Naive thymus-derived CD8-positive, alpha-beta T cell (primary cell): ENCODE results near the gene PCP2. TPM values are rescaled to one million over a fixed set of nuclear protein-coding genes. Genes with fewer than 3 reads are reported as not detected.
A peak's percentile ranks its signal among the peaks of the same experiment; 100 is the strongest.

Source experiments
- ATAC-seq, 2 donors: fragments of 150-1000 bp; cut with Tn5 transposase in 1 of 2; sonication (Bioruptor Pico), chemical (Tn5 transposase) in 1 of 2; 1 replicate in 1 of 2; 2 replicates in 1 of 2; pipeline ENCODE4 v1.10.0; 2021; ENCODE audit warnings: mild to moderate bottlenecking in 2 of 2, moderate library complexity in 2 of 2
- POLR2A ChIA-PET: fragments of 350-600 bp; sonication (Branson Sonifier 250); formaldehyde crosslinking; loops from one replicate; lab custom pipeline; 2021; ENCODE audit warnings: antibody characterized with exemption; lab: Charles Lee
- DNase-seq, 10 donors: peaks; one replicate each; pipeline versions ENCODE4 v3.0.0 to v3.0.0-alpha.2; 2020 to 2022
- H3K27ac Mint-ChIP-seq, 10 donors: one replicate each; pipeline ENCODE4 v1.8.0; 2020 to 2022; ENCODE audit warnings: mild to moderate bottlenecking in 10 of 10, mixed read lengths in 10 of 10, moderate library complexity in 4 of 10, inconsistent platforms in 1 of 10
- H3K27me3 Mint-ChIP-seq, 5 donors: one replicate each; pipeline ENCODE4 v1.8.0; 2021 to 2022; ENCODE audit warnings: mixed read lengths in 5 of 5
- H3K36me3 Mint-ChIP-seq, 3 donors: one replicate each; pipeline ENCODE4 v1.8.0; 2020 to 2022; ENCODE audit warnings: mixed read lengths in 3 of 3, mild to moderate bottlenecking in 2 of 3, inconsistent platforms in 1 of 3
- H3K4me1 Mint-ChIP-seq, 4 donors: one replicate each; pipeline ENCODE4 v1.8.0; 2021 to 2022; ENCODE audit warnings: mixed read lengths in 4 of 4
- H3K4me3 Mint-ChIP-seq, 10 donors: one replicate each; pipeline ENCODE4 v1.8.0; 2020 to 2022; ENCODE audit warnings: mild to moderate bottlenecking in 10 of 10, mixed read lengths in 10 of 10, moderate library complexity in 6 of 10, inconsistent platforms in 1 of 10
- H3K9me3 Mint-ChIP-seq, 9 donors: one replicate each; pipeline ENCODE4 v1.8.0; 2020 to 2022; ENCODE audit warnings: mixed read lengths in 9 of 9, mild to moderate bottlenecking in 3 of 9, inconsistent platforms in 1 of 9, moderate library complexity in 1 of 9
- polyA plus RNA-seq, 3 donors: library from polyadenylated mRNA; unstranded; fragments of 300-500 nt; fragmentation: Illumina TruSeq; gene quantifications; one replicate each; pipeline ENCODE4 v1.2.3, GENCODE V29; 2021
- total RNA-seq, 8 experiments: library from RNA in 2 of 8; stranded (reverse) in 2 of 8; gene quantifications; one replicate each; pipeline ENCODE4 v1.2.3 and lab custom pipeline; 2021 to 2026

Gene PCP2
- total and polyA plus RNA-seq, 5 experiments from 2014 or later, result 0.76 to 8.4 (median 5.2) TPM; not detected in 2

DNA sequence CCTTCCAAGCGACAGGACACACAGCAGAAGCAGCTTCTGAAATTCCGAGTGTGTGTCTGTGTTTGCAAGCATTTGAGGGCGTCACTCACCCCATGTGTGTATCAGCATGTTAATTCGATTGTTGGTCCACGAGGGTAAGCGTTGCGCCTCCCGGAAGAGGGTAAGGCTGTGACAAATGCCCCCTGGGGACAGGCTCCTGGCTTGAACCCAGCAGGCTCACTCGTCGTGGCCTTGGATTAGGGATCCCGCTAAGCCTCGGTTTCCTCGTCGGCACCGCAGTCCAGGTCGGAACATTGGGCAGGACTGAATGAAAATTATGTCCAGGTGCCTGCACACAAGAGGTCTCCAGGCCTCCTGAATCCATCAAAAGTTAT, 2.8 kb upstream of the PCP2 start:
- no peaks in the 10 kb centered on the region for H3K9me3 Mint-ChIP-seq
- ATAC-seq, result no peak
- H3K27ac Mint-ChIP-seq, result peak overlapping the region; percentile 77 to 94 (median 92)
- peaks cover 20 to 59% (median 47%) of the 10 kb centered on the region in 4 donors for H3K4me1 Mint-ChIP-seq
- peaks cover 0 to 2% (median 2%) of the 10 kb centered on the region in 3 donors for H3K36me3 Mint-ChIP-seq
- H3K27me3 Mint-ChIP-seq, result no peaks in the 10 kb centered on the region
- POLR2A ChIA-PET, result interaction anchor here (0.7 to 2.6 kb wide), 2 partner anchors 21 to 45 kb away, joined by 3 to 9 read pairs; partner anchors contain the start of gene TRAPPC5
- H3K4me3 Mint-ChIP-seq, result peak overlapping the region; percentile 73 to 91 (median 86)
- DNase-seq, result no peak

DNA sequence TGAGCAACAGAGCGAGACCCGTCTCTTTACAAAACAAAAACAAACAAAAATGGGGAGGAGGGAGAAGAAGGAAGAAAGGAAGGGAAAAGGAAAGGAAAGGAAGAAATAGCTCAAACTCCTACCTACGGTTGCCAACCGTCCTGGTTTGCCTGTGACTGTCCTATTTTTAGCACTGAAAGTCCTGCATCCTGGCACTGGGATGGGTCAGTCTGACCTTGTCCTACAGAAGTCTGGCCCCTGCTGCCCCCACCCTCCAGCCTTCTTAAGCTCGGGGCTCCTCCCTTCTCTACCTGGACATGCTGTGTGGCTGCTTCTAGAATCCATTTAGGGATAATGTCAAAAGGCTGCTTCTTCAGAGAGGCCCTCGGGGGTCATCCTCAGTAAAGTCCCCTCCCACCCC, 2.2 kb upstream of the PCP2 start:
- POLR2A ChIA-PET, result interaction anchor here (0.7 to 2.6 kb wide), 3 partner anchors 22 to 287 kb away, joined by 3 to 9 read pairs (median 3); partner anchors contain the start of genes ARHGEF18 and TRAPPC5
- Mint-ChIP-seq H3K4me1 (peaks cover 20 to 63% (median 52%) of the 10 kb centered on the region in 4 donors), H3K27ac (peak overlapping the region in 9 of 10 donors; percentile 26 to 94 (median 88)), H3K4me3 (peak overlapping the region; percentile 47 to 88 (median 84)), H3K27me3 (no peaks in the 10 kb centered on the region), H3K9me3 (no peaks in the 10 kb centered on the region), H3K36me3 (peaks cover 0 to 2% (median 2%) of the 10 kb centered on the region in 3 donors)
- DNase-seq, result no peak
- ATAC-seq, result no peak

DNA sequence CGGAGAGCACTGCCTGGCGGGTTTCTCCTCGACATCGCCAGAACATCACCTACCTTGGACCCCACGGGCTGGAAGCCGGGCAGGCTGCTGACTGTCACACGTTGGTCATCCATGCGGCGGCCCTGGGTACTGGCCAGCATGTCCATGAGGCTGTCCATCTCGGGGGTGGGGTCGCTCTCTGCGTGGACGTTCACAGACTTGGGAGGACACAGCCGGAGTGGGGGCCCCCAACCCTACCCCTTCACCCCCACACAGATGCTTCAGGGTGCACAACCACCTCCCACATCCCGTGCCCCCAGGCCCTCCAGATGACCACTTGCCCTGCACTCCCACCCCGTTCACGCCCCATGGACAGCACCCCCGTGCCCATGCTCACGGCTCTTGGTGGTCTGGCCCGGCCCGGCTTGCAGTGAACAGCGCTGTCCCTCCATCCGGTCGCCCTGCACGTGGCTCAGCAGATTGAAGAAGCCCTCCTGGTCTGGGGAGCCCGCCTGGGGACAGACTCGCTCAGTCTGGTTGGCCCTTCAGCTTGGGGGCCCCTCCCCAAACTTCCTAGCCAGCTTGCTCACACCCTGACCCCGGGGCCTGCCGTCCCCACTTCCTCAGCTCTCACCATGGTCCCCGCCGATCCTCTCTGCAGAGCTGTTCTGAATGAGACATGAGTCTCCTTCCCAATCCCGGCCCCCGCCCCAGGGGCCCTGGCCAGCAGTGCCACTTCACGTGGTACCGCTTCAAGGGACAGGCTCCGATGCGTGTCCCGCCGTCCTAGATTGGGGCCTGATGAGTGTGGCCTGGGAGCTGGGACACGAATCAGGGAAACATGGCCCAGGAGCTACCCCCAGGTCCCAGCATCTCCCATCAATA, 947 bp downstream of the PCP2 start:
- POLR2A ChIA-PET, result no interaction called here
- peak overlapping the region in 3 of 10 donors; percentile 29 to 64 (median 53) for H3K27ac Mint-ChIP-seq
- peaks cover 0 to 8% (median 6%) of the 10 kb centered on the region in 3 donors for H3K36me3 Mint-ChIP-seq

DNA sequence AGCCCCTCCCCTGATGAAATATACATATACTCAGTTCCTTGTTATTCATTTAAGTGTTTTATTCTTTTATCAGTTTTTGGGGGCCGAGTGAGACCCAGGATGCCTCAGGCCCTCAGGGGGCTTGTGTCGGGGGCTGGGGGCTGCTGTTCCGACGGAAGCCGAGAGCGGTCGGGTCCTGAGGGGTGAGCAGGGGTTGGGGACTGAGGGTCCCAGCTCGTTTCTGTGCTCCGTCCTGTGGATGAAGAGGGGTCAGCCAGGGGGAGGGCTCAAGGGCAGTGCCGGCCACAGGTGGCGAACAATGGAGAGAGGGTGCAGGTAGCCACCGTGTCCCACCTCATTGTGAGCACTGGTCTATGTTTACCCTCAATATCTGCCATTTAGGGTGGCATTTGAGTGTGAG, 1.9 kb downstream of the PCP2 start:
- H3K27me3 Mint-ChIP-seq, result no peaks in the 10 kb centered on the region
- peaks cover 28 to 65% (median 57%) of the 10 kb centered on the region in 4 donors for H3K4me1 Mint-ChIP-seq
- H3K9me3 Mint-ChIP-seq, result no peaks in the 10 kb centered on the region
- peaks cover 0 to 13% (median 6%) of the 10 kb centered on the region in 3 donors for H3K36me3 Mint-ChIP-seq
- H3K27ac Mint-ChIP-seq, result peak overlapping the region in 5 of 10 donors; percentile 8 to 70 (median 31)
- H3K4me3 Mint-ChIP-seq, result peak overlapping the region in 7 of 10 donors; percentile 13 to 60 (median 16)
- DNase-seq, result no peak
- POLR2A ChIA-PET, result no interaction called here
- no peak for ATAC-seq

More for the DNA sequence above, 947 bp downstream of the PCP2 start:
- no peak for DNase-seq
- Mint-ChIP-seq H3K4me1 (peaks cover 27 to 71% (median 57%) of the 10 kb centered on the region in 4 donors), H3K27me3 (no peaks in the 10 kb centered on the region), H3K4me3 (peak overlapping the region in 2 of 10 donors; percentile 10 to 36), H3K9me3 (no peaks in the 10 kb centered on the region)
- ATAC-seq, result no peak

DNA sequence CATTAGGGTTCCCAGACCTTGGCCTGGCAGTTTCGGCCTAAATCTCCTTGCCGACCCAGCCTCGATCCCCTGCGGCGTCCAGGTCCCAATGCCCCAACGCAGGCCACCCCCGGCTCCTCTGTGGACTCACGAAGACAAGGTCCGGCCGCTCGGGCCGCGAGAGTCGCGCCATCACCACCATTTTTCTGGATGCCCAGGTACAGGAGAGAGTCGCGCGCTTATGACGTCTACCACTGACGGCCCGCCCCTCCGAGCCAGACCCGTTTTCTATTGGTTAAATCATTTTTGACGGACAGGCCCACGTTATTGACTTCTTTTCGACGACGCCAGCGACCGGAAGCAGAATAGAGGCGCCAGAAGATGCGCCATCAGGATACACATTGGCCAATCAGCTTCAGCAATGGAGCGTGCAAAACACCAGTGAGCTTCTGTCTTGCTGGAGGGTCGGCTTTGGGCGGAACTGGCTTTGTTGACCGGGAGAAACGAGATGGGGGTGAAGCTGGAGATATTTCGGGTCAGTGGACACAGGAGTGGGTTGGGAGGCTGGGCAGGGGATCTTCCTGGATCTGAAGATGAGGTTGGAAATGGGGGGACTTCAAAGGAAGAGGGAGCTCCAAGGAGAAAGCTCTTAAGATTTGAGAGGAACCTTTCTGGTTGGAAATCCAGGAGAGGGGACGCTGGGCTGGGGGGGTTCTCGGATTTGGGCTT, 4.0 kb downstream of the PCP2 start, which contains the start of the genes PET100 and XAB2:
PET100 (plus strand) TSS at position 447 of the 708 bp plus-strand sequence; CDS start at position 488, 41 bp downstream.
XAB2 (minus strand) TSS at position 199 of the 708 bp plus-strand sequence; CDS start at position 181, 18 bp downstream.
- Mint-ChIP-seq H3K27me3 (no peaks in the 10 kb centered on the region), H3K4me1 (peaks cover 24 to 50% (median 44%) of the 10 kb centered on the region in 4 donors), H3K9me3 (no peaks in the 10 kb centered on the region), H3K4me3 (peak within 1 kb of the TSS; percentile 92 to 99 (median 96)), H3K27ac (peak within 1 kb of the TSS; percentile 96 to 100 (median 100)), H3K36me3 (peaks cover 0 to 17% (median 6%) of the 10 kb centered on the region in 3 donors)
- POLR2A ChIA-PET, result interaction anchor here (0.5 to 2.1 kb wide), 23 partner anchors 8 to 1257 kb away, joined by 3 to 8 read pairs (median 4); partner anchors contain the start of genes ALKBH7, ARHGEF18, MAP2K7 and PNPLA6
- ATAC-seq (peak; percentile 98), DNase-seq (peak; percentile 80 to 98 (median 95))

DNA sequence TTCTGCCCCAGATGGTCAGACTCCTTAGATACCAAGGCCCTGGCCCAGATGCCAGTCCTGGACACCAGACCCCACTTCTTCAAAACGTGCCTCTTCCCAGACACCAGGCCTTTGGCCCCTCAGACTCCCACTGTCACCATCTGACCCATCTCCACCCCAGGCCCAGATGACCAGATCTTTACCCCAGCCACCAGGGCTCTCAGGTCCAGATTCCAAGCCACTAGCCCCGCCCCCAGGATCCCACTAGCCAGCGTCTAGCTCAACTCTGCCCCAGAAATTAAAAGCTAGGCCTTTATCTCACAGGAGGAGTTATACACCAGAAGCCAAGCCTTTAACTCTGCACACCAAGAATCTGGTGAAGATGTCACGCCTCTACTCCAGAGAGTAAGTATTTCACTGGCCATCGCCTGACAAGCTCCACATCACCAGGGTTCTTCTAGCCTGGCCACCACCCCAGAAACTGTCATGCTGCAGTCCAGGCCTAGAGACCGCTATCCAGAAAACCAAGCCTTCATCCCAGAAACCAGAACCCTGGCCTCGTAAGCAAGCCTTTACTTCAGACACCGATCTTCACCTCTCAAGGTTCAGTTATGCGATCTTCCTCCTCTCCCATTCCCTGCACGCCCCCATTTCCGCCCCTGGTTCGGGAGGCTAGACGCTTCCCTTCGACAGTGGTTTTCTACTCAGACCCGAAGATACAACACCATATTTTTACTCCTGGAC, 4.8 kb downstream of the PCP2 start:
- ATAC-seq, result no peak
- Mint-ChIP-seq H3K4me1 (peaks cover 22 to 49% (median 43%) of the 10 kb centered on the region in 4 donors), H3K9me3 (no peaks in the 10 kb centered on the region), H3K27me3 (no peaks in the 10 kb centered on the region), H3K27ac (peak overlapping the region; percentile 96 to 100 (median 100)), H3K4me3 (peak overlapping the region; percentile 92 to 99 (median 96)), H3K36me3 (peaks cover 0 to 20% (median 6%) of the 10 kb centered on the region in 3 donors)
- peak in 1 of 10 donors; percentile 8 for DNase-seq
- POLR2A ChIA-PET, result interaction anchor here (0.6 to 2.1 kb wide), 11 partner anchors 9 to 529 kb away, joined by 3 to 8 read pairs (median 4); partner anchors contain the start of genes PNPLA6, STXBP2, TIMM44 and TRAPPC5

DNA sequence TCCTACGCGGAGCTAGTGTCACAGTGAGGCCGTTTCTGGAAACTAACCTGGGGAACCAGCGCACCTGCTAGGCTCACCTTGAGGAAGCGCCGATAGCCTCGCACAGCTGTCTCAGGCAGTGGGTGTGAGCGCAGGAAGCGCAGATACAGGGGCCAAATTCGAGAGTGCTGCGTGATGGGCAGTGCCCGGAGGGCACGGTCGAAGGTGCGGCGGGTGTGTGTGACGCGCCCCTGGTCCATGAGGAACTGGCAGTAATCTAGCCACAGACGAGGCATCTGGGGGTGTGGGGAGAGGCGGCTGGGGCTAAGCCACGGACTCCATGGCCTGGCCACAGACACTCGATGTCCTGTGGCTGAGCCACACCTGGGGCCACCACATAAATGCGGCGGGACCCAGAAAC, 6.4 kb downstream of the PCP2 start:
- no peaks in the 10 kb centered on the region for H3K27me3 Mint-ChIP-seq
- peaks cover 23 to 46% (median 40%) of the 10 kb centered on the region in 4 donors for H3K4me1 Mint-ChIP-seq
- DNase-seq (no peak), ATAC-seq (no peak)
- H3K9me3 Mint-ChIP-seq, result no peaks in the 10 kb centered on the region
- peak overlapping the region in 3 of 10 donors; percentile 46 to 96 (median 96) for H3K4me3 Mint-ChIP-seq
- POLR2A ChIA-PET, result interaction anchor here (1.2 to 1.6 kb wide), 2 partner anchors 10 to 30 kb away, joined by 3 to 4 read pairs; partner anchors contain the start of gene STXBP2
- peak overlapping the region in 4 of 10 donors; percentile 8 to 67 (median 32) for H3K27ac Mint-ChIP-seq
- peaks cover 0 to 32% (median 10%) of the 10 kb centered on the region in 3 donors for H3K36me3 Mint-ChIP-seq

DNA sequence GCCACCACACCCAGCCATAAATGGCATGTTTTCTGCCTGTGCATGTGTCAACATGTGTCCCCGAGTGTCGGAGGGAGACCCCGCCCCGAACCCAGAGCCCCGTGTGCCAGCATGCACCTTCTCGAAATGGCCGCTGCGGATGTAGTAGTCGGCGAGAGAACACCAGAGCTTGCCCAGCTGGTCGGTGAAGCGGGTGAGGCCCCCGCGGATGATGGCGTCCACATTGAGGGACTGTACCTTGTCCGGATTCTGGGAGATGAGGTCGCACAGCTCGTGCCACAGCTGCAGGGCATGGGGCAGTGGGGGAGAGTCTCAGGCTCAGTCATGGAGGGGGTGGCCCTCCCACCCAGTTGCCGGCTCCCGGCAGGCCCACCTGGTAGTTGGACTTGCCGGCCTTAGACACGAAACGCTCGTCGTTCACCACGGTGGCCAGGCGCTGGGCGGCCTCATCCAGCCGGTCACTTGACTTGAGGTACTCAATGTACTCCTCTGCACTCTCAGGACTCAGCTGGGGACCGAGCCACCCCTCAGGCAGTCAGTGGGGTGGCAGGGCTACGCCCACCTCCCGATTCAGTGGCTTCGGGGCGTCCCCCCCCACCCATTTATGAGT, 7.7 kb downstream of the PCP2 start:
- ATAC-seq, result no peak
- Mint-ChIP-seq H3K36me3 (peaks cover 0 to 42% (median 8%) of the 10 kb centered on the region in 3 donors), H3K9me3 (no peaks in the 10 kb centered on the region), H3K4me1 (peaks cover 23 to 38% (median 34%) of the 10 kb centered on the region in 4 donors), H3K27ac (peak overlapping the region in 1 of 10 donors; percentile 53), H3K27me3 (no peaks in the 10 kb centered on the region), H3K4me3 (peak overlapping the region in 1 of 10 donors; percentile 2)
- POLR2A ChIA-PET, result interaction anchor here (0.5 to 1.6 kb wide), 2 partner anchors 11 to 12 kb away, joined by 4 read pairs; partner anchors contain the start of gene STXBP2
- no peak for DNase-seq

DNA sequence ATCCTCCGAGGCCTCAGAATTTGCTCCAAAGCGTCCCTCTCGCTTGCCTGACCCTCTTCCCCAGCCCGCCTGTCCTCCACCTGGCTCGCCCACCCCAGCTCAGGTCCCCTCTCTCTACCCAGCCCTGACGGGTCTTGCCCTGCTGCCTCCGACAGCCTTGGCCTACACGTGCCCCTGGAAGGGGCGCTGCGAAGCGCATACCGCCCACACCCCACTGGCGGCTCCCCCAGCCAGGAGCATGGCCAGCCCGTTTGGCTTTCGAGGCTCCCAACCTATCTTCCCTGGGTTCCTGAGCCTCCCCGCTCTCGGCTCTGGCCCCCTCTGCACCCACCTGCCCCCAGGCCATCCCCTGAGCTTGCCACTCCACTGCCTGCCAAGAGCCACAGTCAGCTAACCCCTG, 8.7 kb downstream of the PCP2 start:
- ATAC-seq (no peak), DNase-seq (no peak)
- Mint-ChIP-seq H3K9me3 (no peaks in the 10 kb centered on the region), H3K4me3 (no peak overlapping the region), H3K27me3 (no peaks in the 10 kb centered on the region), H3K36me3 (peaks cover 0 to 46% (median 8%) of the 10 kb centered on the region in 3 donors), H3K4me1 (peaks cover 21 to 29% (median 23%) of the 10 kb centered on the region in 4 donors), H3K27ac (no peak overlapping the region)
- POLR2A ChIA-PET, result interaction anchor here (0.9 kb wide), 1 partner anchor 85 kb away, joined by 3 read pairs; no protein-coding TSS in a partner anchor

DNA sequence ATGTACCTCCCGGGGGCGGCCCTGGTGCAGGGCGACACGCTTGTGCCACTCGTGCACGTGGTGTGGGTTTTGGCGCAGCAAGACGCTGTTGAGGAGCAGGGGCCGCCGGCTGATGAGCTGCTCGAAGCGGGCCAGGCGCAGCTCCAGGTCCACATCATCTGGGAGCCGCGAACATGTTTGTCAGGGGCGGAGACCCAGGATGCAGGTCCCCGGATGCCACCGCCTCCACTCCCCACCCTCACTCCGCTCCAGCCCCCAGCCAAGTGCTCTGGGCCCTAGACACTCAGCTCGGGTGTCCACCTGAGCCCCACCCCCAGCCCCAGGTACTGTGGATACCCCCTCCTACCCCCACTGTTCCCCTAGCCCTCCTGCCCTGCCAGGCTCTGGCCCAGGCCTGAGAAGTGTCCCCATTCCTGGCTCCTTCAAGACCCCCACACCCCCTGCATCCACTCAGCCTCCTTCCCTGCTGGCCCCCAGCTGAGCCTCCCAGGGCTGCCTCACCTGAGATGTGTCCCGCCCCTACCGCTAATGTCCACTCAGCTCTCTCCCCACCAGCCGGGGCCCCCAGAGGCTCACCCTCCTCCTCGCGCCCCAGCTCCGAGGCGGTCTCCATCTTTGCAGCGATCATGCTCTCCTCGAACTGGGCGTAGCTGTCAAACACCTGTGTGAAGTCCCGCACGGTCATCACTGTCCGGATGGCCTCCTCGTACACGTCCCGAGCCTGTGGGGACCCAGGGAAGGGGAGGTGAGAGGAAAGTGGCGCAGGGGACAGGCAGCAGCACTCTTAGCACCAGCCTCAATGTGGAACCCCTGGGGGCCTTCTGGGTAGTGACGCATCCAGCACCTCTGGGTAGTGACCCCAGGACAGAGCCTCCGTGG, 9.6 kb downstream of the PCP2 start:
- H3K4me3 Mint-ChIP-seq, result no peak overlapping the region
- H3K4me1 Mint-ChIP-seq, result peaks cover 13 to 21% (median 15%) of the 10 kb centered on the region in 4 donors
- POLR2A ChIA-PET, result interaction anchor here (0.6 kb wide), 1 partner anchor 550 kb away, joined by 3 read pairs; no protein-coding TSS in a partner anchor
- no peaks in the 10 kb centered on the region for H3K27me3 Mint-ChIP-seq
- H3K9me3 Mint-ChIP-seq, result no peaks in the 10 kb centered on the region
- DNase-seq (no peak), ATAC-seq (no peak)
- H3K36me3 Mint-ChIP-seq, result peaks cover 0 to 42% (median 5%) of the 10 kb centered on the region in 3 donors
- peak overlapping the region in 1 of 10 donors; percentile 34 for H3K27ac Mint-ChIP-seq
